HL-60/S4 (cell line): Measurements from ENCODE around the gene LFNG.

ENCODE experiments used
- in situ Hi-C: fragments of 300-500 bp; cut with MboI; formaldehyde crosslinking; loops from 2 replicates; pipeline ENCODE4 v1.14.3; 2022; ENCODE audit warnings: low sequenced_read_pairs

Gene LFNG

GRCh38 chr7:2516194-2516555 is 3.4 kb upstream of the LFNG start:
- in situ Hi-C loops = no loop called here

- in situ Hi-C loops = no loop called here
These were observed 2.5 kb upstream of the LFNG start for GRCh38 chr7:2517026-2517425.

GRCh38 chr7:2517678-2518507 is 1.7 kb upstream of the LFNG start:
- in situ Hi-C loops = no loop called here

- in situ Hi-C loops = no loop called here
These were observed 846 bp upstream of the LFNG start for GRCh38 chr7:2518737-2519118.

- in situ Hi-C loops = no loop called here
These were observed 672 bp downstream of the LFNG start for GRCh38 chr7:2520131-2520760.

- in situ Hi-C loops = no loop called here
These were observed 1.3 kb downstream of the LFNG start for GRCh38 chr7:2520761-2521290.

GRCh38 chr7:2521341-2521745 is 1.8 kb downstream of the LFNG start:
- in situ Hi-C loops = no loop called here

GRCh38 chr7:2521952-2522591 is 2.5 kb downstream of the LFNG start:
- in situ Hi-C loops = no loop called here

GRCh38 chr7:2522780-2523433 is 3.3 kb downstream of the LFNG start:
- in situ Hi-C loops = no loop called here

- in situ Hi-C loops = no loop called here
These were observed 3.9 kb downstream of the LFNG start for GRCh38 chr7:2523461-2523936.

GRCh38 chr7:2523941-2524807 is 4.6 kb downstream of the LFNG start:
- in situ Hi-C loops = no loop called here

GRCh38 chr7:2524808-2525657 is 5.5 kb downstream of the LFNG start:
- in situ Hi-C loops = no loop called here

GRCh38 chr7:2525658-2526630 is 6.4 kb downstream of the LFNG start:
- in situ Hi-C loops = no loop called here

- in situ Hi-C loops = no loop called here
These were observed 7.3 kb downstream of the LFNG start for GRCh38 chr7:2526659-2527504.

GRCh38 chr7:2527505-2528467 is 8.2 kb downstream of the LFNG start:
- in situ Hi-C loops = no loop called here

- in situ Hi-C loops = no loop called here
These were observed 9.0 kb downstream of the LFNG start for GRCh38 chr7:2528481-2529095.
